Kidney epithelial cell (primary cell): ENCODE results near the gene TMED5. TPM values are rescaled to one million over a fixed set of nuclear protein-coding genes. Genes with fewer than 3 reads are reported as not detected.
"Not testable (repeated sequence)": the region's sequence is repeated elsewhere in the genome, so short reads cannot be mapped to it uniquely, and the experiment has no call there.

Source experiments
- DNase-seq: peaks from one replicate; pipeline ENCODE4 v3.0.0-alpha.2; 2010; ENCODE audit warnings: low read depth
- H3K27me3 ChIP-seq: 2 replicates; pipeline ENCODE4 v1.6.0; 2011; ENCODE audit warnings: low read length; ENCODE audit not compliant: control insufficient read depth, insufficient read depth
- H3K36me3 ChIP-seq: 2 replicates; pipeline ENCODE4 v1.5.1; 2011; ENCODE audit warnings: low read length; ENCODE audit not compliant: control insufficient read depth, insufficient read depth
- H3K4me3 ChIP-seq: 2 replicates; pipeline ENCODE4 v1.5.1; 2011; ENCODE audit warnings: low read depth, mild to moderate bottlenecking, control low read depth, low read length
- total RNA-seq: library from RNA; depleted of rRNA; stranded (reverse); fragments of >200 nt; gene quantifications from 2 replicates; pipeline ENCODE4 v1.2.3, GENCODE V29; 2015
- TF ChIP-seq, protein P1 (sequence below): IDR thresholded peaks from 2 replicates; pipeline ENCODE4 v1.5.1; 2011; ENCODE audit warnings: mild to moderate bottlenecking, moderate library complexity, low read length, control low read depth, inconsistent platforms; ENCODE audit not compliant: insufficient read depth, poor library complexity, severe bottlenecking

Gene TMED5
- total RNA-seq, 1 donor from 2014 or later, result 58.5 TPM

DNA sequence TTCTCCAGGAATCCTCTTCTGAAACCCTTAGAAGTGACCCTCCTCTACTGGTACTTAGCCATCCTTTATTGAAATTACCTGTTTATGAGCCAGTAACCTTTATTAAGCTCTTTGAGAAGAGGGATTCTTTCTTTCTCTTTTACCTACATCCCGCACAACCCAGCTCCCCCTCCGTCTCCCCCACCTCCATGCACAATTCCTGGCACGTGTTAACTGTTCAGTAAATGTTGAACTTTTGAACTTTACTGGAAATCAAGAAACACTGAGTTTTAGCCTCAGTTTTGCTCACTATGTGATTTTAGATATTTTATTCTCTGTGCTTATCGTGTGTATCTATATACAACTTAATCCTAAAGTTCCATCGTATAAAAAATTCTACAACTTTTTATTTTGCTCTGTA is 1.8 kb downstream of the TMED5 start:
- no peaks in the 10 kb centered on the region for H3K27me3 ChIP-seq
- TF ChIP-seq, protein P1, sequence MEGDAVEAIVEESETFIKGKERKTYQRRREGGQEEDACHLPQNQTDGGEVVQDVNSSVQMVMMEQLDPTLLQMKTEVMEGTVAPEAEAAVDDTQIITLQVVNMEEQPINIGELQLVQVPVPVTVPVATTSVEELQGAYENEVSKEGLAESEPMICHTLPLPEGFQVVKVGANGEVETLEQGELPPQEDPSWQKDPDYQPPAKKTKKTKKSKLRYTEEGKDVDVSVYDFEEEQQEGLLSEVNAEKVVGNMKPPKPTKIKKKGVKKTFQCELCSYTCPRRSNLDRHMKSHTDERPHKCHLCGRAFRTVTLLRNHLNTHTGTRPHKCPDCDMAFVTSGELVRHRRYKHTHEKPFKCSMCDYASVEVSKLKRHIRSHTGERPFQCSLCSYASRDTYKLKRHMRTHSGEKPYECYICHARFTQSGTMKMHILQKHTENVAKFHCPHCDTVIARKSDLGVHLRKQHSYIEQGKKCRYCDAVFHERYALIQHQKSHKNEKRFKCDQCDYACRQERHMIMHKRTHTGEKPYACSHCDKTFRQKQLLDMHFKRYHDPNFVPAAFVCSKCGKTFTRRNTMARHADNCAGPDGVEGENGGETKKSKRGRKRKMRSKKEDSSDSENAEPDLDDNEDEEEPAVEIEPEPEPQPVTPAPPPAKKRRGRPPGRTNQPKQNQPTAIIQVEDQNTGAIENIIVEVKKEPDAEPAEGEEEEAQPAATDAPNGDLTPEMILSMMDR, result no peak
- H3K4me3 ChIP-seq, result peak overlapping the region; percentile 64
- no peaks in the 10 kb centered on the region for H3K36me3 ChIP-seq
- no peak for DNase-seq

DNA sequence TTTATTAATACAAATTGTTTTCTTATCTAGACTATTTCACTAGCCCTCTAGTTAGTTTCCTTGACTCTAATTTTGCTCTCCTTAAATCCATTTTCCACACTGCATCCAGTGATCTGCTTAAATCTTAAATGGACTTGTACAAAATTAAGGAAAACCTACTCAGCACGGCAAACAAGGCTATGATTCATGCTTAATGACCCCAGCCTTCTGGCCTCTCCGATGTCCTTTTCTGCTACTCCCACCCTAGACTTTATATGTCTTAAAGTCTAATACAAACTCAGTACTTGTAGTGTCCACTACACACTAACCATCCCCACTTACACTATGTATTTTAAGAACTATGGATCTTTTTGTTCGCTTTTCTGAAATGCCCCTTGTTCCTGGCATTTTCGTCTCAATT is 2.2 kb downstream of the TMED5 start:
- H3K4me3 ChIP-seq, result peak overlapping the region; percentile 64
- TF ChIP-seq, protein P1, result no peak
- H3K27me3 ChIP-seq, result no peaks in the 10 kb centered on the region
- no peaks in the 10 kb centered on the region for H3K36me3 ChIP-seq
- no peak for DNase-seq

DNA sequence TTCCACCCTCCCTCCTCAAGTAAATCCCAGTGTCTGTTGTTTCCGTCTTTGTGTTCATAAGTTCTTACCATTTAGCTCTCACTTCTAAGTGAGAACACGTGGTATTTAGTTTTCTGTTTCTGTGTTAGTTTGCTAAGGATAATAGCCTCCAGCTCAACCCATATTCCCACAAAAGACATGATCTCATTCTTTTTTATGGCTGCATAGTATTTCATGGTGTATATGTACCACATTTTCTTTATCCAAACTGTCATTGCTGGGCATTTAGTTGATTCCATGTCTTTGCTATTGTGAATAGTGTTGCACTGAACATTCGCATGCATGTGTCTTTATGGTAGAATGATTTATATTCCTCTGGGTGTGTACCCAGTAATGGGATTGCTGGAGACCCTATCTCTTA is 5.6 kb downstream of the TMED5 start:
- not testable (repeated sequence) for DNase-seq, H3K27me3 ChIP-seq, H3K36me3 ChIP-seq, H3K4me3 ChIP-seq

DNA sequence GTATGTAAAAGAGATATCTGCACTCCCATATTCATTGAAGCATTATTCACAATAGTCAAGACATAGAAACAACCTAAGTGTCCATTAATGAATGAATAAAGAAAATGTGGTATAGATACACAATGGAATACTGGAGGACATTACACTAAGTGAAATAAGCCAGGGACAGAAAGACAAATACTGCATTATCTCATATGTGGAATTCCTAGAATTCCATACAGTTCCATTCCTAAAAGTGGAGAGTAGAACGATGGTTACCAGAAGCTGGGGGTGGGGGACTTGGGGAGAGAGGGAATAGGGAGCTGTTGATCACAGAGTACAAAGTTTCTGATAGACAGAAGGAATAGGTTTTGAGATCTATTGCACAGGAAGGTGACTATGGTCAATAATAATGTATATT is 7.4 kb downstream of the TMED5 start:
- TF ChIP-seq, protein P1, result no peak
- no peaks in the 10 kb centered on the region for H3K27me3 ChIP-seq
- no peak overlapping the region for H3K4me3 ChIP-seq
- no peak for DNase-seq
- H3K36me3 ChIP-seq, result no peaks in the 10 kb centered on the region

DNA sequence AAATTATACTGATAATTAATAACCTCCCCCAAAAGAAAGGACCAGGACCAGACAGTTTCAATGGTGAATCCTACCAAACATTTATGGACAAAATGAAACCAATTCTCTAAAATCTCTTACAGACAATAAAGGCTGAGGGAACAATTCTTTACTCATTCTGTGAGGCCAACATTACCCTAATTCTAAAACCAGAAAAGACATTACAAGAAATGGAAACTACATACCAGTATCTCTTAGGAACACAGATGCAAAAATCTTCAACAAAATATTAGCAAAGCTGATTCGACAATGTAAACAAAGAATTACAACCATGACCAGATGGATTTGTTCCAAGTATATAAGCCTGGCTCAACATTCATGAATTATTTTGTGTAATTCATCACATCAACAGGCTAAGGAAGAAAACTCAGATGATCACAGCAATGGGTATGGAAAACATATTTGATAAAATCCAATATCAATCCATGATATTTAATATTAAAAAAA is 8.6 kb downstream of the TMED5 start:
- no peaks in the 10 kb centered on the region for H3K36me3 ChIP-seq
- no peak overlapping the region for H3K4me3 ChIP-seq
- H3K27me3 ChIP-seq, result no peaks in the 10 kb centered on the region
- no peak for DNase-seq
- TF ChIP-seq, protein P1, result no peak

DNA sequence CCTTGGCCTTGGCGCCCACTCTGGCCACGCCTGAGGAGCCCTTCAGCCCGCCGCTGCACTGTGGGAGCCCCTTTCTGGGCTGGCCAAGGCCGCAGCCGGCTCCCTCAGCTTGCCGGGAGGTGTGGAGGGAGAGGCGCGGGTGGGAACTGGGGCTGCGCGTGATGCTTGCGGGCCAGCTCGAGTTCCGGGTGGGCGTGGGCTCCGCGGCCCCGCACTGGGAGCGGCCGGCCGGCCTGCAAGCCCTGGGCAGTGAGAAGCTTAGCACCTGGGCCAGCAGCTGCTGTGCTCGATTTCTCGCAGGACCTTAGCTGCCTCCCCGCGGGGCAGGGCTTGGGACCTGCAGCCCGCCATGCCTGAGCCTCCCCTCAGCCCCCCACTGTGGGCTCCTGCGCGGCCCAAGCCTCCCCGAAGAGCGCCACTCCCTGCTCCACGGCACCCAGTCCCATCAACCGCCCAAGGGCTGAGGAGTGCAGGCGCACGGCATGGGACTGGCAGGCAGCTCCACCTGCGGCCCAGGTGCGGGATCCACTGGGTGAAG is 10.0 kb downstream of the TMED5 start:
- H3K27me3 ChIP-seq, H3K36me3 ChIP-seq, DNase-seq, H3K4me3 ChIP-seq: not testable (repeated sequence)

DNA sequence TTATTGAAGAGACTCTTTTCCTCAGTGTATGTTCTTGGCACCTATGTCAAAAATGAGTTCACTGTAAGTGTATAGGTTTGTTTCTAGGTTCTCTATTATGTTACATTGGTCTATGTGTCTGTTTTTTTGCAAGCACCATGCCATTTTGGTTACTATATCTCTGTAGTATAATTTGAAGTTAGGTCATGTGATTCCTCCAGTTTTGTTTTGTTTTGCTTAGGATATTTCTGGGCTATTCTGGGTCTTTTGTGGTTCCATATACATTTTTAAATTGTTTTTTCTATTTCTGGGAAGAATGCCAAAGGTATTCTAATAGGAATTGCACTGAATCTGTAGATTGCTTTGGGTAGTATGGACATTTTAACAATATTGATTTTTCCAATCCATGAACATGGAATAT is 13.2 kb downstream of the TMED5 start:
- H3K4me3 ChIP-seq, result no peak overlapping the region
- H3K36me3 ChIP-seq, result no peaks in the 10 kb centered on the region
- DNase-seq, result no peak
- TF ChIP-seq, protein P1, result no peak
- no peaks in the 10 kb centered on the region for H3K27me3 ChIP-seq

DNA sequence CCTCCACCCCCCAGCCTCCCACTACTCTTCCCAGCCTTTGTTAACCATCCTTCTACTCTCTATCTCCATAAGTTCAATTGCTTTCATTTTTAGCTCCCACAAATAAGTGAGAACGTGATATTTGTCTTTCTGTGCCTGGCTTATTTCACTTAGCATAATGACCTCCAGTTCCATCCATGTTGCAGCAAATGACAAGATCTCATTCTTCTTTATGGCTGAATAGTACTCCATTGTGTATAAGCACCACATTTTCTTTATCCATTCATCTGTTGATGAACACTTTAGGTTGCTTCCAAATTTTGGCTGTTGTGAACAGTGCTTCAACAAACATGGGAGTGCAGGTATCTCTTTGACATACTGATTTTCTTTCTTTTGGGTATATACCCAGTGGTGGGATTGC is 14.3 kb downstream of the TMED5 start:
- H3K36me3 ChIP-seq, DNase-seq, H3K27me3 ChIP-seq: not testable (repeated sequence)

More for the DNA sequence above, 14.3 kb downstream of the TMED5 start:
- not testable (repeated sequence) for H3K4me3 ChIP-seq
